ENCODE results near the gene MTHFSD.

MTHFSD gene

GRCh38 chr16:86510465-86511261 is 44.4 kb downstream of the MTHFSD start, which contains the start of gene FOXF1:
Gene FOXF1, plus strand, starts transcription at chr16:86510527. Its CDS starts 43 bp downstream, at chr16:86510570.
- no peak for DNase-seq

- DNase-seq = no peak
Measured at GRCh38 chr16:86509759-86510464, 45.1 kb downstream of the MTHFSD start.

GRCh38 chr16:86508947-86509758 is 45.9 kb downstream of the MTHFSD start:
- DNase-seq = peak; percentile 50

- DNase-seq = no peak
Measured at GRCh38 chr16:86508028-86508946, 46.7 kb downstream of the MTHFSD start.

- DNase-seq = no peak
Measured at GRCh38 chr16:86507173-86508027, 47.6 kb downstream of the MTHFSD start.

GRCh38 chr16:86505899-86506864 is 48.9 kb downstream of the MTHFSD start:
- no peak for DNase-seq

- no peak for DNase-seq
Measured at GRCh38 chr16:86505185-86505898, 49.7 kb downstream of the MTHFSD start.

GRCh38 chr16:86504315-86505184 is 50.5 kb downstream of the MTHFSD start:
- no peak for DNase-seq

- no peak for DNase-seq
Measured at GRCh38 chr16:86503830-86504229, 51.2 kb downstream of the MTHFSD start.

GRCh38 chr16:86502856-86503748 is 51.9 kb downstream of the MTHFSD start:
- DNase-seq = no peak

- no peak for DNase-seq
Measured at GRCh38 chr16:86501989-86502855, 52.8 kb downstream of the MTHFSD start.

GRCh38 chr16:86500708-86501510 is 54.1 kb downstream of the MTHFSD start:
- DNase-seq = no peak

GRCh38 chr16:86499889-86500707 is 54.9 kb downstream of the MTHFSD start:
- DNase-seq = no peak

GRCh38 chr16:86499440-86499786 is 55.6 kb downstream of the MTHFSD start:
- DNase-seq = no peak

Data from OCI-M1 (cell line).